ENCODE results near the gene SNX33. TPM values are rescaled to one million over a fixed set of nuclear protein-coding genes. Genes with fewer than 3 reads are reported as not detected.
A peak's percentile ranks its signal among the peaks of the same experiment; 100 is the strongest.

SNX33 gene
- polyA plus RNA-seq, 1 donor (not counting 4 experiments of a cell fraction or from before 2014, with no cell fraction given), result 21.7 TPM

DNA sequence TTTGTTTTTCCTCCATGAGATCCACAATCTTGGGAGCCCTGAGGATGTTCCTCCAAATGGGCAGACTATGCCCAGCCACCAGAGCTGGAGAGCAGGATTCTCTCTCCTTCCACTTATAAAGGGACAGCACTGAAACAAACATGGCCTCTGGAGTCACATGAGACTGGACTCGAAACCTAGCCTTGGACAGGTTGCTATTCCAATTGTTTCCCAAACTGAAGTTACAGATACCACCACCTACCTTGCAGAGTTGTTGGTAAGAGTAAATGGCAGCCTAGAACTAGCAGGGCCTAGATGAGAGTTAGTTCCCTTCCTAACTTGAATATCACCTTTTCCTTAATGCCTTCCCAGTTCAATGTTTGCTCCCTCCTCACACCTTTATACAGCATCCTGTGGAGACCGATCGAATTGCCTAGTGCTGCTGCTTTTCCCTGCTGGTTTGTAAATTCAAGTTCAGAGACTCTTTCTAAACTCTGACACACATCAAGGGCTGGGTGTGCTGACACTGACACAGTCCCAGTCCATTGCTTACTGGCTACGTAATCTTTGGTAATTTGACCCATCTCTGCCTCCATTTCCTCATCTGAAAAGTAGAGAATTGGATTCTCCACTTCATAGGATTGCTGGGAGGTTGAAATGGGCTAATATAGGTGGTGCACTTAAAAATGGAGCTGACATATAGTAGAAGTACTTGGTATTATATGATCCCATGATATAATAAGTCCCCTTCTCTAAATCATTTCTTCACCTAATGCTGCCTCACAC lies 10.3 kb upstream of the SNX33 start:
- Histone ChIP-seq H3K4me1 (ENCODE audit: control insufficient read depth, extremely low read depth, insufficient read depth, low read length) (peaks cover 10% of the 10 kb centered on the region), H2AFZ (ENCODE audit: control insufficient read depth, low read length) (no peak overlapping the region), H3K27ac (ENCODE audit: control insufficient read depth, insufficient read depth, low read length) (no peak overlapping the region), H3K4me2 (ENCODE audit: control insufficient read depth, extremely low read depth, insufficient read depth, low read depth, low read length) (peak overlapping the region; percentile 100), H3K9me1 (ENCODE audit: control insufficient read depth, extremely low read depth, insufficient read depth, low read length) (no peaks in the 10 kb centered on the region), H4K20me1 (ENCODE audit: control insufficient read depth, extremely low read depth, insufficient read depth, low read length) (peaks cover 9% of the 10 kb centered on the region), H3K36me3 (ENCODE audit: control insufficient read depth in 2 of 2, extremely low read depth in 1 of 2, insufficient read depth in 2 of 2, low read length in 2 of 2) (peaks cover 0 to 3% of the 10 kb centered on the region in 2 experiments), H3K79me2 (ENCODE audit: control insufficient read depth, insufficient read depth, low read length) (peaks cover 34% of the 10 kb centered on the region), H3K4me3 (ENCODE audit: control insufficient read depth in 2 of 3, extremely low read depth in 1 of 3, insufficient read depth in 2 of 3, low read depth in 1 of 3, low read length in 3 of 3) (no peak overlapping the region), H3K9ac (ENCODE audit: control insufficient read depth, extremely low read depth, insufficient read depth, low read length) (peak overlapping the region; percentile 94), H3K9me3 (ENCODE audit: control insufficient read depth, low read depth, low read length) (no peaks in the 10 kb centered on the region), H3K27me3 (ENCODE audit: control insufficient read depth, extremely low read depth, insufficient read depth, low read length) (no peaks in the 10 kb centered on the region)
- FAIRE-seq (no peak), DNase-seq (ENCODE audit: low read depth, low spot score) (no peak)
- dilution Hi-C loops (cut with MboI; ENCODE audit: extremely low pct_ligation_motif_present, low sequenced_read_pairs), result no loop called here
- TF ChIP-seq EZH2 (IDR thresholded peaks at IDR 0.05; ENCODE audit: low read length), result no peak
- TF ChIP-seq, protein P1, sequence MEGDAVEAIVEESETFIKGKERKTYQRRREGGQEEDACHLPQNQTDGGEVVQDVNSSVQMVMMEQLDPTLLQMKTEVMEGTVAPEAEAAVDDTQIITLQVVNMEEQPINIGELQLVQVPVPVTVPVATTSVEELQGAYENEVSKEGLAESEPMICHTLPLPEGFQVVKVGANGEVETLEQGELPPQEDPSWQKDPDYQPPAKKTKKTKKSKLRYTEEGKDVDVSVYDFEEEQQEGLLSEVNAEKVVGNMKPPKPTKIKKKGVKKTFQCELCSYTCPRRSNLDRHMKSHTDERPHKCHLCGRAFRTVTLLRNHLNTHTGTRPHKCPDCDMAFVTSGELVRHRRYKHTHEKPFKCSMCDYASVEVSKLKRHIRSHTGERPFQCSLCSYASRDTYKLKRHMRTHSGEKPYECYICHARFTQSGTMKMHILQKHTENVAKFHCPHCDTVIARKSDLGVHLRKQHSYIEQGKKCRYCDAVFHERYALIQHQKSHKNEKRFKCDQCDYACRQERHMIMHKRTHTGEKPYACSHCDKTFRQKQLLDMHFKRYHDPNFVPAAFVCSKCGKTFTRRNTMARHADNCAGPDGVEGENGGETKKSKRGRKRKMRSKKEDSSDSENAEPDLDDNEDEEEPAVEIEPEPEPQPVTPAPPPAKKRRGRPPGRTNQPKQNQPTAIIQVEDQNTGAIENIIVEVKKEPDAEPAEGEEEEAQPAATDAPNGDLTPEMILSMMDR (optimal IDR thresholded peaks at IDR 0.05 in 1 of 3, IDR thresholded peaks at IDR 0.05 in 1 of 3, conservative IDR thresholded peaks at IDR 0.05 in 1 of 3; ENCODE audit: extremely low read depth in 1 of 3, insufficient read depth in 2 of 3, low read length in 3 of 3), result no peak

DNA sequence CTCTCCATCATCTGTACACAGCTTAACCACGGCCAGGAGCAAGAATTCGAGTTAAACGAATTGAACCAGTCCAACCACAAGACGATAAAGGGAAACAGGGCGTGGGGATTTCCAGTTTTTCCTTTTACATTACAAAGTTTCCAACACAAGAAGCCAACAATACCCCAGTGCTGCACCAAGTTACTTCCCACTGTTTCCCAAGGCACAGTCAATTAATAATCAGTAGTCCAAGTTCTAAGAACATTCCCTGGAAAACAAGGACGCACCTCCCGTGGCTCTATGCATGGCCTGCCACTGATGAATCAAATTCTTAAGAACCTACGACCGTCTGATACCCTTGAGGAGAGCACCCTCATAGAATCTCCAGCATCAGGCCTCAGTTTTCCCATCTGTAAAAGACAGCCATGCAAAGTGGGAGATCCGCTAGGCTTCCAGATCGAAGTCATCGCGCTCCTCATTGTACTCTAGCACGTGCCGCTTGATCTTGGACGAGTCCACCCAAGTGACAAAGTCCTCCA lies 8.5 kb upstream of the SNX33 start:
- Histone ChIP-seq H4K20me1 (ENCODE audit: control insufficient read depth, extremely low read depth, insufficient read depth, low read length) (peaks cover 9% of the 10 kb centered on the region), H3K4me2 (ENCODE audit: control insufficient read depth, extremely low read depth, insufficient read depth, low read depth, low read length) (peak overlapping the region; percentile 100), H3K79me2 (ENCODE audit: control insufficient read depth, insufficient read depth, low read length) (peaks cover 34% of the 10 kb centered on the region), H3K4me3 (ENCODE audit: control insufficient read depth in 2 of 3, extremely low read depth in 1 of 3, insufficient read depth in 2 of 3, low read depth in 1 of 3, low read length in 3 of 3) (peak overlapping the region; percentile 68 to 99 (median 96)), H3K27me3 (ENCODE audit: control insufficient read depth, extremely low read depth, insufficient read depth, low read length) (no peaks in the 10 kb centered on the region), H3K36me3 (ENCODE audit: control insufficient read depth in 2 of 2, extremely low read depth in 1 of 2, insufficient read depth in 2 of 2, low read length in 2 of 2) (peaks cover 0 to 3% of the 10 kb centered on the region in 2 experiments), H3K4me1 (ENCODE audit: control insufficient read depth, extremely low read depth, insufficient read depth, low read length) (peaks cover 10% of the 10 kb centered on the region), H3K9ac (ENCODE audit: control insufficient read depth, extremely low read depth, insufficient read depth, low read length) (peak overlapping the region; percentile 94), H3K27ac (ENCODE audit: control insufficient read depth, insufficient read depth, low read length) (peak overlapping the region; percentile 93), H2AFZ (ENCODE audit: control insufficient read depth, low read length) (no peak overlapping the region), H3K9me3 (ENCODE audit: control insufficient read depth, low read depth, low read length) (no peaks in the 10 kb centered on the region), H3K9me1 (ENCODE audit: control insufficient read depth, extremely low read depth, insufficient read depth, low read length) (no peaks in the 10 kb centered on the region)
- DNase-seq (ENCODE audit: low read depth, low spot score), result no peak
- TF ChIP-seq EZH2 (IDR thresholded peaks at IDR 0.05; ENCODE audit: low read length), result no peak
- TF ChIP-seq, protein P1 (optimal IDR thresholded peaks at IDR 0.05 in 1 of 3, IDR thresholded peaks at IDR 0.05 in 1 of 3, conservative IDR thresholded peaks at IDR 0.05 in 1 of 3; ENCODE audit: extremely low read depth in 1 of 3, insufficient read depth in 2 of 3, low read length in 3 of 3), result no peak
- no peak for FAIRE-seq
- dilution Hi-C loops (cut with MboI; ENCODE audit: extremely low pct_ligation_motif_present, low sequenced_read_pairs), result no loop called here

All from keratinocyte (primary cell).